Hematopoietic multipotent progenitor cell treated with erythropoietin and hydrocortisone succinate and interleukin-3 and kit ligand, for 8 days (in vitro differentiated cells): Measurements from ENCODE around the gene C2CD4D.
"Not testable (repeated sequence)": the region's sequence is repeated elsewhere in the genome, so short reads cannot be mapped to it uniquely, and the experiment has no call there.

ENCODE experiments used
- DNase-seq: peaks from one replicate; pipeline ENCODE4 v3.0.0-alpha.2; 2015

C2CD4D gene

GRCh38 chr1:151839457-151840403, at the start of gene C2CD4D:
TSS of gene C2CD4D (minus strand) at chr1:151839820. CDS start at chr1:151838989, 831 bp downstream.
- no peak for DNase-seq

DNA sequence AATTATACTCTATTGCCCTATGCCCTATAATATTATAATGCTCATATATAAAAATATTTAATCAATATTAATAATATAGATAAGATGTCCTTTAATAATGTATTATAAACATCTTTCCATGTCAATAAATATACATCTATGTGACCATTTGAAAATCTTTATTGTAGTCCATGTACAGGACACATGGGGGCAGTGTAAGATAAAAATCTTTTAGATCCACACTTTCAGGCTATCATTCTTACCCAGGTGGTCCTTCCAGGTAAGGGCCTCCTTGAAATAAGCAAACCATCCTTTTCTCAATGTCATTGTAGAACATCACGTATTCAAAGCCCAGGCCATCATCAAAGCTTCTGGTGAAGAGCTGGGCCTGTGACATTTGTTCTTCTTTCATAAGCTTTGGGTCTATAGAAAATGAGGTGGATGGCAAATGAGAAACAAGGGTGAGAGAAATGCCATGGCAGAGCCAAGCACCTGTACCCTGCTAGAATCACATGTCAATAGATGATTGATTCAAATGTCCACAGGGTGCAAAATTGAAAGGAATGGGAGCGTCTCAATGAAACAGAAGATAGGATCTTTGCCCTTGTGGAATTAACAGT, 49.5 kb upstream of the C2CD4D start:
- peak; percentile 19 for DNase-seq

GRCh38 chr1:151887028-151887427, 47.4 kb upstream of the C2CD4D start:
- DNase-seq = no peak

DNA sequence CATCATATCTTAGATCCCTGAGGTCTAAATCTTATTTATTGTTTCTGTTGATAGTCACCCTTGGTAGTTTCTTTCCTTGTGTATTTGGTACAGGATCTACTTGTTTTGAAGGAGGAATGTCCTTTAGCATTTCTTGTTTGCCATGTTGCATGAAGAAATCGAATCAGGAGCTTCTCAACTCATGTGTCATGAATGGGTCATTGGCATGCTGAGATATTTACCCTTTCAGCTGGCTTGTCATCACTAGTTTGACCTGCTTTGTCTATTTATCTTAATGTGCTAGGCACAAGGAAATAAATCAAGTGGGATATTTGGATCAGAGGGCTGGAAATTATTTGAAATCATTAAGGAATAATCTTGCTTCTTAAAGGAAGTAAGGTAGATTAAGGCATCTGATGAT, 45.9 kb upstream of the C2CD4D start:
- no peak for DNase-seq

DNA sequence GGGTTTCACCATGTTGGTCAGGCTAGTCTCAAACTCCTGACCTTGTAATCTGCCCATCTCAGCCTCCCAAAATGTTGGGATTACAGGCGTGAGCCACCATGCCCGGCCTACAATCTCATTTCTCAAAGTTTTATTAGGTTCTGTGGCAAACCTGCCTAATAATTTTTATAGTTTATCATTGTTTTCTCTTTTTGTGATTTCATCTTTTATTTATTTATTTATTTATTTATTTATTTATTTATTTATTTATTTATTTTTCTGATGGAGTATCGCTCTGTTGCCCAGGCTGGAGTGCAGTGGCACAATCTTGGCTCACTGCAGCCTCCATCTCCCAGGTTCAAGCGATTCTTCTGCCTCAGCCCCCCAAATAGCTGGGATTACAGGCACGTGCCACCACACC, 45.3 kb upstream of the C2CD4D start:
- not testable (repeated sequence) for DNase-seq

DNA sequence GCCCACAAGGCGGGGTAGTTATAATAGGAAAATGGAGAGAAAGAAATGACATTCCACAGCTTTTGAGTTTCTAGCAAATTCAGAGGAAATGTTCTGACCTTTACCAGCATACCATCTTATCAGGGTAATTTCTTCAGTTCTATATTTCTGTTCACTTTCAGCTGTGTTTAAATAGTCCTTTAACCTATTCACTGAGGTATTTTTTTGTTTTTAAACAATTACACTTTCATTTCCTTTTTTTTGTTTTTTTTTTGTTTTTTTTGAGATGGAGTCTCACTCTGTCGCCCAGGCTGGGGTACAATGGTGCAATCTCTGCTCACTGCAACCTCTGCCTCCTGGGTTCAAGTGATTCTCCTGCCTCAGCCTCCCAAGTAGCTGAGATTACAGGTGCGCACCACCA, 44.8 kb upstream of the C2CD4D start:
- not testable (repeated sequence) for DNase-seq

DNA sequence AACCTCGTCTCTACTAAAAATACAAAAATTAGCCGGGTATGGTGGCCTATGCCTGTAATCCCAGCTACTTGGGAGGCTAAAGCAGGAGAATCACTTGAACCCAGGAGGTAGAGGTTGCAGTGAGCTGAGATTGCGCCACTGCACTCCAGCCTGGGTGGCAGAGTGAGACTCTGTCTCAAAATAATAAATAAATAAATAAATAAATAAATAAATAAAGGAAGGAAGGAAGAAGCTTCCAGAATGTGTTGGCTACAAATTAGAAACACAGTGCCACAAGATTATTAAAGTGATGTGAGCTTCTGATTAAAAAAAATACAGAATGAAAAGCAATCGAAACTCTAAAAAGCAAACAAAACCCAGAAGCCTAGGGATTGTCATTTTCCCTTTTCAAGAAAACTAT, 44.3 kb upstream of the C2CD4D start:
- not testable (repeated sequence) for DNase-seq

- DNase-seq = not testable (repeated sequence)
These were observed 43.3 kb upstream of the C2CD4D start for GRCh38 chr1:151882918-151883317.

DNA sequence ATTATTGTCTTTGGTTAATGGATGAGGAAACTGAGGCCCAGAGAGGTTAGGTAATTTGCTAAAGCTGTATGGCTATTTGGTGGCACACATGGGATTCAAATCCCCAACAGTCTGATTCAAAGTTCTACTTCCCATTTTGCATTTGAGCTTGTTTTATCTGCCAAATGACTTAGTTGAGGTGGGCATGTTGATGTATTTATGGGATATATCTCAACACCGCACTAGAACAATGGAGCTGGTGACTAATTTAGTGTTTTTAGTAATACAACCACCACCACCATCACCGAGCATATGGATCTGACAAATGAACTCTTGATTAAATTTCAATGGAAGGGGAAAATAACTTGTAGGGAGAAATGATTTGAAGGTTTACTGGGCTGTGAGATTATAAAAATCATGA, 42.8 kb upstream of the C2CD4D start:
- DNase-seq = no peak

DNA sequence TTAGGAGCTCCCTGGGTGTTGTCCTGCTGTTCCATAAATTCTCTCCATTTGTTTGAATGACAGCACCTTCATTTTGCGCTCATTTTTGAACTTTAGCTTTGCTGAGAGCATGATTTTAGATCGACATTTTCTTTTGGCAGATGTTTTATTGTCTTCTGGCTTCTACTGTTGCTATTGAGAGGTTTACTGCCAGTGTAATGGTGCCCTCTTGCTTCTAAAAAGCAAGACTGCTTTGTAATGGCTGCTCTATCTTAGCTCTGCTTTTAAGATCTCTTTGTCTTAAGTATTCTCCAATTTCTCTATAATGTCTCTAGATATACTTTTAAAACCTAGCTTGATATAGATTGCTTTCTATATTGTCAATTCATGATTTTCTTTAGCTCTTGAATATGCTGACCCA, 41.9 kb upstream of the C2CD4D start:
- no peak for DNase-seq

GRCh38 chr1:151875419-151876097, 35.9 kb upstream of the C2CD4D start:
- no peak for DNase-seq

DNA sequence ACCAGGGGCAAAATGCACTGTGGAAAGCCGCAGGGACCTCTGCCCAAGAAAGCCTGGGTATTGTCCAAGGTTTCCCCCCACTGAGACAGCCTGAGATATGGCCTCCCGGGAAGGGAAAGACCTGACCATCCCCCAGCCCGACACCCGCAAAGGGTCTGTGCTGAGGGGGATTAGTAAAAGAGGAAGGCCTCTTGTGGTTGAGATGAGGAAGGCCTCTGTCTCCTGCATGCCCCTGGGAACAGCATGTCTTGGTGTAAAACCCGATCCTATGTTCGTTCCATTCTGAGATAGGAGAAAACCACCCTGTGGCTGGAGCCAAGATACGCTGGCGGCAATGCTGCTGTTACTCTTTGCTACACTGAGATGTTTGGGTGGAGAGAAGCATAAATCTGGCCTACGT, 33.2 kb upstream of the C2CD4D start:
- DNase-seq = not testable (repeated sequence)

DNA sequence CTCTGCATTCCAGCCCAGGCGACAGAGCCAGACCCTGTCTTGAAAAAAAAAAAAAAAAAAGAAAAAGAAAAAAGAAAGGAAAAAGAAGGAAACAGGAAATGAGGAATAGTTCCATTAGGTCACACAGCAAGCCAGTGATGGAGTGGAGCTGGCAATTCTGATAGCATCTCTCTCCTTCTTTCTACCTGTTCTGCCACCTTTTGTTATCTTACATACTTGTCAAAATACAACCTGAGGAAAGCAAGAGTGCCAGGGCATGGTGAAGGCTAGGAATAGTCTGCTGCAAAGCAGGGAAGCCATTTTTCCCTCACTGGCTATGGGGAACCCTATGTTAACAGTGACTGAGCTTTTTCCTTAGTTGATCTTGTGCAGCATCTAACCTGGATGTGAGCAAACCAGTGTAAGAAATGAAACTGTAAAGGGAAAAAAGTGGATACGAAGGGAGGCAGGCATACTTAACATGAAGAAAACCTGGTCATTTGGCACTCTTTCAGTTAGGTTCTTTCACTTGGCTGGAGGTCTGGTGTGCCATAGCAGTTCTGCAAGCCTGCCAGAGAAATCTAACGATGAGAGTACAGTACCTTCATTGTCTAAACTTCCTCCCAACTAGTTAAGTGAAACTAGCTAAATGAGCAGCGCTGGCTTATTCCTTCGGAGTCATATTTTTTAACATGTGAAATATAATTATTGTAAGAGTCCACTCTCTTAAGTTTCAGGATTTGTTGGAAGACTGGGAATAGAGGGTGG, 31.8 kb upstream of the C2CD4D start:
- DNase-seq = no peak

DNA sequence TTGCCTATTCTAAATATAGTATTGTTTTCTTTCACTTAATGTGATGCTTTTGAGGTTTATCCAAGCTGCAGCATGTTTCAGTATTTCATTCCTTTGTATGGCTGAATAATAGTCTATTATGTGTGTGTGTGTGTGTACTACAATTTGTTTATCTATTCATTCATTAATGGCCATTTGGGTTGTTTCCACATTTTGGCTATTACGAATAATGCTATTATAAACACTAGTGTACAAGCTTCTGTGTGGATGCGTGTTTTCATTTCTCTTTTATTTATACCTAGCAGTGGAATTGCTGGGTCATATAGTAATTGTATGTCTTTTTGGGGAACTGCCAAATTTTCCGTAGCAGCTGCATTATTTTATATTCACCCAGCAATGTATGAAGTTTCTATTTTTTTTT, 28.9 kb upstream of the C2CD4D start:
- no peak for DNase-seq

GRCh38 chr1:151867765-151868411, 28.3 kb upstream of the C2CD4D start:
- no peak for DNase-seq

DNA sequence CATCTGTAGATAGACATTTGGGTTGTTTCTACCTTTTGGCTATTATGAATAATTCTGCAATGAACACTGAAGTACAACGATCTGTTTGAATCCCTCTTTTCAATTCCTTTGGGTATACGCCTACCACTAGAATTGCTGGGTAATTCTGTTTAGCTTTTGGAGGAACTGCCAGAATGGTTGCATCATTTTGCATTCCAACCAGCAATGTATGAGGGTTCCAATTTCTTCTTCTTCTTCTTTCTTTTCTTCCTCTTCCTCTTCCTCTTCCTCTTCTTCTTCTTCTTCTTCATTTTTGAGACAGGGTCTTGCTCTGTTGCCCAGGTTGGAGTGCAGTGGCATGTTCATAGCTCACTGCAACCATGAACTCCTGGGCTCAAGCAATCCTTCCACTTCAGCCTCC, 27.7 kb upstream of the C2CD4D start:
- DNase-seq = no peak

DNA sequence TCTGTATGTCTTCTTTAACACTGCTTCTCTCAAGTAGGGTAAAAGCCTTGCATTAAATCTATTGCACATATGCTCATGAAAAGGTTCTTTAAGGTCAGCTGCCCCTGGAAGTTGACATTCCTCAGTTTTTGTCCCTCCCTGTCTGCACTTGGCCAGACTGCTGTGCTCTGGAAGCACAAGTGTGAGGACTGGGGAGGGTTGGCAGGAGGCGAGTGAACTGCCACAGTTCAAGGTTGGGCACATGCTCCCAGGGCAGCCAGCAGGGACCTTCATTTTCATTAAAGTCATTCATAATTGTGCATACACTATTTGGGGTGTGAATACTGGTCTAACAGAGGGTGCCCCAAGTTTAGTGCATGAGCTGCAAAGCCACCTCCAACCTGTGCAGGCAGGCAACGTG, 24.8 kb upstream of the C2CD4D start:
- no peak for DNase-seq

DNA sequence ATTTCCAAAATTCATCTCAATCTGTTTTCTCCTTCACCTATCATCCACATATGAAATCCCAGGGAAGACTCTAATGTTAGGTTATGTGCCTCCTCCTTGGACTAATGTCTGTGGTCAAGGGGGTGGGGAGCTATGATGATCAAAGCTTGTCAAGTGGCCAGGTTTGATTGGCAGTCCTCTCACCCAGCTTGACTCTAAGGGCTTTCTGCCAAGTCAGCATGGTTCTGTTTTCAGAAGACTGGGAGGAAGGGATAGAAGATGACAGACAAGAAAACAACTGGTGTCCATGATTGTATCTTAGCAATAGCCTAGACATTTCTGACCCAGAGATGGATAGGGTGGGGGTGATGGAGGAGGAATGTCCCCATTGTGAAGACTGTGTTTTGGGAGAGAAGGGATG, 23.0 kb upstream of the C2CD4D start:
- DNase-seq = peak; percentile 64

DNA sequence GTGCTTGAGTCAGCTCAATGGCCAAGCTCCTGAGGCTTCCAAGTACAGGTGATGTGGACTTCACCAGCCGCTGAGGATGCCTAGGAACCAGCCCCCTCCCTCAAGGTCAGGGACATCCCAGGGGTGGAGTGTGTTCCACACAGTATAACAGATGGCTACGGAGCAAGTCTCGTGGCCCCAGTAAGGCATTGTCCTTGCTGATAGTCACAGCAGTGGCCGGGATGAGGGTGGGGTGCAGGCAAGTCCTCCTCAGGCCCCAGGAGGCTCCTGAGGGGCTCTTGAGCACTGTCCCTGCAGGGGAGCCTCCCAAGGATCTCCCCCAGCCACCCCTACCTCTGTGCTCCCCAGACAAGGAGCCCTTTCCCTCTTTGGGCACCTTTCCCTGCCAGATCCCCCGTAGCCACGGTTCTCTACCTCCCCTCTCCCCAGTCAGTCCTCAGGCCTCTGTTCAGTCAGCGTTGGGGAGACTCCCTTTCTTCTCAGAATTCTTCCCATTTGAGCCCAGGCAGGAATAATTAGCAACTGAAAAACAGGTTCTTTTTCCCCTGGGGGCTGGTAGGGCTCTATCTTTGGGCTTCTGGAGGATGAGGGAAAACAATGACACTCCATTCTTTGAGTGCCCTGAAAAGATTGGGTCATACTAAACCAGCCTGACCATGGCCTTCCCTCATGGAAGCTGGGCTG, 21.0 kb upstream of the C2CD4D start:
- DNase-seq = no peak

DNA sequence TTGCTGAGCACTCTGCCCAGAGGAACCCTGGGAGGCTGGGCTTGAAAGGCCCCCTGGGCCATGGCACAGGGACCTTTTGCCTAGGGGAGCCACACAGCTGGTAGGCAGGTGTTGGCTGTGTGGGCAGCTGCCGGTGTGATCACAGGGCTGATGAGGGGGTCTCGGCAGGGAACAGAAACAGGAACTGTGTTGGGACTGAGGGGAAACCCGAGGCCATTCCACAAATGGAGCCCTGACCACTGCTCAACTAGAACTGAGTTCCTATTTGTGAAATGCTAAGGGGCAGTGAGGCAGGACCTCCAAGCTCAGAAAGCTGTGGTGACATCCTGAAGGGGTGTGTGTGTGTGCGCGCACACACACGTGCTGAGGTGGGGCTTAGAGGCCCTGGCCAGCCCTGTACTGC, 20.3 kb upstream of the C2CD4D start:
- no peak for DNase-seq

GRCh38 chr1:151858886-151859665, 19.5 kb upstream of the C2CD4D start:
- no peak for DNase-seq
